Measurements from ENCODE around the gene INTS1. TPM values are rescaled to one million over a fixed set of nuclear protein-coding genes. Genes with fewer than 3 reads are reported as not detected.

The INTS1 gene
- total and polyA plus RNA-seq, 10 of the 15 experiments (the other 5 are each of a cell fraction or from before 2014, with no cell fraction given) = 0.52 to 89.0 (median 15.1) TPM

DNA sequence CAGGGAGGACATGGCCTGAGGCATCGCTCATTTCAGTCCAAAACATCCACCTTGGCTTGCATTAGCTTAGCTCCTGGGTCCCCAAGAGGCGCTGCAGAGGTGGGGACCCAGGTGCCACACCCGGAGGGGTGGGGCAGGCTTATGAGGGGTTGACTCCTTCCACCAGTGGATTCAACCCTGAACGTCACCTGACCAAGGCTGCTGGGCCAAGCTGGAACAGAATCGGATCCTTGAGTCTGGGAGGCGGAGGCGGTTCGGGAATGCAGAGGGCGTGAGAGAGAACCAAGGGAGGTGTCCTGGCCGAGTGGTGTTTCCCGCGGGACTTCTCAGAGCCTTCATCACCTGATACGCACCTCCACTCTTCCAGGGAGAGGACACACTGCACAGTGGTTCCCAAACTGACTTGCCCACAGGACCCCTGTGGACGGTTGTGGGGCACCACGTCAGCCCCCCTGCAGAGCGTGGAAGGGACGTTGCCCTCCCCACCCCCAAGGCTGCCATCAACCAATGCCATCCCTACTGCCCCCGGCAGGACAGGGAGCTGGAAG is 40.4 kb downstream of the INTS1 start:
- intact Hi-C loops (cut with micrococcal nuclease; ENCODE audit: unreplicated experiment) (no loop called here), in situ Hi-C loops (cut with MboI) (no loop called here)
- CTCF ChIA-PET = no interaction called here
- Histone ChIP-seq H2AFZ (ENCODE audit: control insufficient read depth, low read depth, low read length) (no peak overlapping the region), H3K79me2 (ENCODE audit: control insufficient read depth, insufficient read depth, low read length) (no peaks in the 10 kb centered on the region), H3K9ac (ENCODE audit: control insufficient read depth, insufficient read depth, low read length) (no peak overlapping the region), H3K9me3 (replicated peaks; ENCODE audit: control insufficient read depth, insufficient read depth, low read length) (no peaks in the 10 kb centered on the region), H3K27ac (ENCODE audit: control insufficient read depth, insufficient read depth) (no peak overlapping the region), H3K4me1 (ENCODE audit: control insufficient read depth, insufficient read depth, low read length) (peaks cover 11% of the 10 kb centered on the region), H3K4me3 (no peak overlapping the region), H4K20me1 (ENCODE audit: control insufficient read depth, insufficient read depth) (no peaks in the 10 kb centered on the region), H3K27me3 (replicated peaks in 1 of 2; ENCODE audit: control insufficient read depth in 2 of 2, insufficient read depth in 2 of 2, low read length in 1 of 2) (no peaks in the 10 kb centered on the region), H3K36me3 (ENCODE audit: control insufficient read depth in 2 of 2, insufficient read depth in 2 of 2, low read length in 1 of 2) (no peaks in the 10 kb centered on the region), H3K4me2 (ENCODE audit: control insufficient read depth, insufficient read depth) (no peak overlapping the region)
- SMC1A ChIA-PET (ENCODE audit: uncharacterized antibody, unreplicated experiment) = no interaction called here
- POLR2A ChIA-PET = no interaction called here
- no peak for ATAC-seq
- RAD21 ChIA-PET (ENCODE audit: unreplicated experiment) = no interaction called here
- DNase-seq (ENCODE audit: low read depth, low spot score) = no peak
- no peak for FAIRE-seq
- 65% methylated on average over 18 of the region's 18 CpGs for WGBS (ENCODE audit: insufficient coverage, insufficient replicate concordance, low lambda C conversion rate, missing lambda C conversion rate)
- no TSS peak for BruUV-seq (replicated peaks)
- TF ChIP-seq CHD1 (IDR thresholded peaks at IDR 0.05; ENCODE audit: low read depth, low read length) (no peak), ASH2L (IDR thresholded peaks at IDR 0.05; ENCODE audit: borderline replicate concordance, low read depth) (no peak), SMAD1 (IDR thresholded peaks at IDR 0.05; ENCODE audit: low read depth, partially characterized antibody) (no peak), CHD4 (IDR thresholded peaks at IDR 0.05) (no peak)
- TF ChIP-seq, protein P1, sequence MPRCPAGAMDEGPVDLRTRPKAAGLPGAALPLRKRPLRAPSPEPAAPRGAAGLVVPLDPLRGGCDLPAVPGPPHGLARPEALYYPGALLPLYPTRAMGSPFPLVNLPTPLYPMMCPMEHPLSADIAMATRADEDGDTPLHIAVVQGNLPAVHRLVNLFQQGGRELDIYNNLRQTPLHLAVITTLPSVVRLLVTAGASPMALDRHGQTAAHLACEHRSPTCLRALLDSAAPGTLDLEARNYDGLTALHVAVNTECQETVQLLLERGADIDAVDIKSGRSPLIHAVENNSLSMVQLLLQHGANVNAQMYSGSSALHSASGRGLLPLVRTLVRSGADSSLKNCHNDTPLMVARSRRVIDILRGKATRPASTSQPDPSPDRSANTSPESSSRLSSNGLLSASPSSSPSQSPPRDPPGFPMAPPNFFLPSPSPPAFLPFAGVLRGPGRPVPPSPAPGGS (IDR thresholded peaks at IDR 0.05; ENCODE audit: borderline replicate concordance, insufficient read depth, low read depth, low read length, poor library complexity, severe bottlenecking) = no peak
- TF ChIP-seq, protein P2, sequence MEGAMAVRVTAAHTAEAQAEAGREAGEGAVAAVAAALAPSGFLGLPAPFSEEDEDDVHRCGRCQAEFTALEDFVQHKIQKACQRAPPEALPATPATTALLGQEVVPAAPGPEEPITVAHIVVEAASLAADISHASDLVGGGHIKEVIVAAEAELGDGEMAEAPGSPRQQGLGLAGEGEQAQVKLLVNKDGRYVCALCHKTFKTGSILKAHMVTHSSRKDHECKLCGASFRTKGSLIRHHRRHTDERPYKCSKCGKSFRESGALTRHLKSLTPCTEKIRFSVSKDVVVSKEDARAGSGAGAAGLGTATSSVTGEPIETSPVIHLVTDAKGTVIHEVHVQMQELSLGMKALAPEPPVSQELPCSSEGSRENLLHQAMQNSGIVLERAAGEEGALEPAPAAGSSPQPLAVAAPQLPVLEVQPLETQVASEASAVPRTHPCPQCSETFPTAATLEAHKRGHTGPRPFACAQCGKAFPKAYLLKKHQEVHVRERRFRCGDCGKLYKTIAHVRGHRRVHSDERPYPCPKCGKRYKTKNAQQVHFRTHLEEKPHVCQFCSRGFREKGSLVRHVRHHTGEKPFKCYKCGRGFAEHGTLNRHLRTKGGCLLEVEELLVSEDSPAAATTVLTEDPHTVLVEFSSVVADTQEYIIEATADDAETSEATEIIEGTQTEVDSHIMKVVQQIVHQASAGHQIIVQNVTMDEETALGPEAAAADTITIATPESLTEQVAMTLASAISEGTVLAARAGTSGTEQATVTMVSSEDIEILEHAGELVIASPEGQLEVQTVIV (IDR thresholded peaks at IDR 0.05; ENCODE audit: borderline replicate concordance, partially characterized antibody) = no peak
- TF ChIP-seq, protein P3, sequence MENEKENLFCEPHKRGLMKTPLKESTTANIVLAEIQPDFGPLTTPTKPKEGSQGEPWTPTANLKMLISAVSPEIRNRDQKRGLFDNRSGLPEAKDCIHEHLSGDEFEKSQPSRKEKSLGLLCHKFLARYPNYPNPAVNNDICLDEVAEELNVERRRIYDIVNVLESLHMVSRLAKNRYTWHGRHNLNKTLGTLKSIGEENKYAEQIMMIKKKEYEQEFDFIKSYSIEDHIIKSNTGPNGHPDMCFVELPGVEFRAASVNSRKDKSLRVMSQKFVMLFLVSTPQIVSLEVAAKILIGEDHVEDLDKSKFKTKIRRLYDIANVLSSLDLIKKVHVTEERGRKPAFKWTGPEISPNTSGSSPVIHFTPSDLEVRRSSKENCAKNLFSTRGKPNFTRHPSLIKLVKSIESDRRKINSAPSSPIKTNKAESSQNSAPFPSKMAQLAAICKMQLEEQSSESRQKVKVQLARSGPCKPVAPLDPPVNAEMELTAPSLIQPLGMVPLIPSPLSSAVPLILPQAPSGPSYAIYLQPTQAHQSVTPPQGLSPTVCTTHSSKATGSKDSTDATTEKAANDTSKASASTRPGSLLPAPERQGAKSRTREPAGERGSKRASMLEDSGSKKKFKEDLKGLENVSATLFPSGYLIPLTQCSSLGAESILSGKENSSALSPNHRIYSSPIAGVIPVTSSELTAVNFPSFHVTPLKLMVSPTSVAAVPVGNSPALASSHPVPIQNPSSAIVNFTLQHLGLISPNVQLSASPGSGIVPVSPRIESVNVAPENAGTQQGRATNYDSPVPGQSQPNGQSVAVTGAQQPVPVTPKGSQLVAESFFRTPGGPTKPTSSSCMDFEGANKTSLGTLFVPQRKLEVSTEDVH (IDR thresholded peaks at IDR 0.05; ENCODE audit: low read depth, partially characterized antibody) = no peak
- TF ChIP-seq, protein P4, sequence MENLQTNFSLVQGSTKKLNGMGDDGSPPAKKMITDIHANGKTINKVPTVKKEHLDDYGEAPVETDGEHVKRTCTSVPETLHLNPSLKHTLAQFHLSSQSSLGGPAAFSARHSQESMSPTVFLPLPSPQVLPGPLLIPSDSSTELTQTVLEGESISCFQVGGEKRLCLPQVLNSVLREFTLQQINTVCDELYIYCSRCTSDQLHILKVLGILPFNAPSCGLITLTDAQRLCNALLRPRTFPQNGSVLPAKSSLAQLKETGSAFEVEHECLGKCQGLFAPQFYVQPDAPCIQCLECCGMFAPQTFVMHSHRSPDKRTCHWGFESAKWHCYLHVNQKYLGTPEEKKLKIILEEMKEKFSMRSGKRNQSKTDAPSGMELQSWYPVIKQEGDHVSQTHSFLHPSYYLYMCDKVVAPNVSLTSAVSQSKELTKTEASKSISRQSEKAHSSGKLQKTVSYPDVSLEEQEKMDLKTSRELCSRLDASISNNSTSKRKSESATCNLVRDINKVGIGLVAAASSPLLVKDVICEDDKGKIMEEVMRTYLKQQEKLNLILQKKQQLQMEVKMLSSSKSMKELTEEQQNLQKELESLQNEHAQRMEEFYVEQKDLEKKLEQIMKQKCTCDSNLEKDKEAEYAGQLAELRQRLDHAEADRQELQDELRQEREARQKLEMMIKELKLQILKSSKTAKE (IDR thresholded peaks at IDR 0.05; ENCODE audit: low read depth, poor library complexity, severe bottlenecking) = no peak

Data from GM12878 (cell line).